DOHH2 (cell line): Measurements from ENCODE around the gene SRPK2.

Source experiments
- EZH2phosphoT487 ChIP-seq: fragments of 200-600 bp; sonication (generic); IDR thresholded peaks from 2 replicates; pipeline ENCODE4 v1.6.1; 2017; ENCODE audit warnings: borderline replicate concordance, mild to moderate bottlenecking, antibody characterized with exemption, low read length, moderate library complexity, mixed read lengths
- TF ChIP-seq, protein P1 (sequence below): fragments of 200-600 bp; sonication (generic); IDR thresholded peaks from one replicate; pipeline ENCODE4 v1.5.1; 2014; ENCODE audit warnings: antibody characterized with exemption, mild to moderate bottlenecking, low read depth, low read length; ENCODE audit not compliant: poor library complexity, severe bottlenecking

DNA sequence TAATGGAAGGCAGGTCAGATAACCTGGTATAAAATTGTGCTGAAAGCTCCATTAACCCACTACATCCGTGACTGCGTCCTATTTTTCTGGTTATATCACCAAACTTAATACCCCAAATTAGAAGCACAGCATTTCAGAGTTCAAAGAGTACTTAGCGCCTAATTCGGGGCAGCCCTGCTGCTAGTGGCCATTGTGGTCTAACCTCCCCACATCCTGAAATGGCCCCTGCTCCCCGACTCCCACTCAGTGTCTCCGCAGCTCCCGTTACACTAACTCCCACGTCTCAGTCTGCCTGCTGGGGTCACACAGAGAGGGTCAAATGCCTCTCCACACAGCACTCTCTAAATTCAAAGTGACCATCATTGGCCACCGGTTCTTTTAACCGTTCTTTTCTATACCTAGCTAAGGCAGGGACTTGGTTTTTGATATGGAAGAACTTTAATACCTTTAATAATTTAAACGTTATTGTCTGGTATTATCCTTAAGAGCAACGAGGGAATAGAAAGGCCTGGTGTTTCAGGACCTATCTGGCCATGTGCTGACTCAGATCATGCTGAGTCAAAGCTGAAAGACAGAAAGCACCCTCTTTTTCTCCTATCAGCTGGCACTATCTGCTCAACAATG, 257.6 kb downstream of the SRPK2 start:
- TF ChIP-seq, protein P1, sequence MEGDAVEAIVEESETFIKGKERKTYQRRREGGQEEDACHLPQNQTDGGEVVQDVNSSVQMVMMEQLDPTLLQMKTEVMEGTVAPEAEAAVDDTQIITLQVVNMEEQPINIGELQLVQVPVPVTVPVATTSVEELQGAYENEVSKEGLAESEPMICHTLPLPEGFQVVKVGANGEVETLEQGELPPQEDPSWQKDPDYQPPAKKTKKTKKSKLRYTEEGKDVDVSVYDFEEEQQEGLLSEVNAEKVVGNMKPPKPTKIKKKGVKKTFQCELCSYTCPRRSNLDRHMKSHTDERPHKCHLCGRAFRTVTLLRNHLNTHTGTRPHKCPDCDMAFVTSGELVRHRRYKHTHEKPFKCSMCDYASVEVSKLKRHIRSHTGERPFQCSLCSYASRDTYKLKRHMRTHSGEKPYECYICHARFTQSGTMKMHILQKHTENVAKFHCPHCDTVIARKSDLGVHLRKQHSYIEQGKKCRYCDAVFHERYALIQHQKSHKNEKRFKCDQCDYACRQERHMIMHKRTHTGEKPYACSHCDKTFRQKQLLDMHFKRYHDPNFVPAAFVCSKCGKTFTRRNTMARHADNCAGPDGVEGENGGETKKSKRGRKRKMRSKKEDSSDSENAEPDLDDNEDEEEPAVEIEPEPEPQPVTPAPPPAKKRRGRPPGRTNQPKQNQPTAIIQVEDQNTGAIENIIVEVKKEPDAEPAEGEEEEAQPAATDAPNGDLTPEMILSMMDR: no peak
- no peak for TF ChIP-seq EZH2phosphoT487
